Measurements from ENCODE around the gene PALD1.

Gene PALD1

DNA sequence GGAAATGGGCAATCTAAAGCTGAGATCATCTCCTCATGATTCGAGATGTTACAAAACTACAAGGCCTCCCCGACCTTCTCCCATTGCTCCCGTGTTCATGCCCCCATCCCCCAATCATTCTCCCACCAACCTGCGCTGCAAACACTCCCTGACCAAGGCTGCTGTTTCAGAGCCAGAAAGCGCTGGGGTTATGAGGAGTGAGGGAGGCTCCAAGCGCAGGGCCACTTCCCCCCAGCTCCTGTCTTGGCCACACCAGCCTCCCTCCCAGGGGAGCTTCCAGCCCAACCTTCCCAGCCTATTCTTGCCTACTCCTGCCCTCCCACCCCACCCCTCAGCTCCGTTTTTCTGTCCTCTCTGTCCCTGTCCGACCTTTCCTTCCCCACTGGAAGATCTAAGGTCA, 22.4 kb upstream of the PALD1 start:
- DNase-seq: no peak
- no peak overlapping the region for H3K27ac ChIP-seq
- TF ChIP-seq, protein P1, sequence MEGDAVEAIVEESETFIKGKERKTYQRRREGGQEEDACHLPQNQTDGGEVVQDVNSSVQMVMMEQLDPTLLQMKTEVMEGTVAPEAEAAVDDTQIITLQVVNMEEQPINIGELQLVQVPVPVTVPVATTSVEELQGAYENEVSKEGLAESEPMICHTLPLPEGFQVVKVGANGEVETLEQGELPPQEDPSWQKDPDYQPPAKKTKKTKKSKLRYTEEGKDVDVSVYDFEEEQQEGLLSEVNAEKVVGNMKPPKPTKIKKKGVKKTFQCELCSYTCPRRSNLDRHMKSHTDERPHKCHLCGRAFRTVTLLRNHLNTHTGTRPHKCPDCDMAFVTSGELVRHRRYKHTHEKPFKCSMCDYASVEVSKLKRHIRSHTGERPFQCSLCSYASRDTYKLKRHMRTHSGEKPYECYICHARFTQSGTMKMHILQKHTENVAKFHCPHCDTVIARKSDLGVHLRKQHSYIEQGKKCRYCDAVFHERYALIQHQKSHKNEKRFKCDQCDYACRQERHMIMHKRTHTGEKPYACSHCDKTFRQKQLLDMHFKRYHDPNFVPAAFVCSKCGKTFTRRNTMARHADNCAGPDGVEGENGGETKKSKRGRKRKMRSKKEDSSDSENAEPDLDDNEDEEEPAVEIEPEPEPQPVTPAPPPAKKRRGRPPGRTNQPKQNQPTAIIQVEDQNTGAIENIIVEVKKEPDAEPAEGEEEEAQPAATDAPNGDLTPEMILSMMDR (IDR thresholded peaks at IDR 0.05; ENCODE audit: low read depth, low read length, missing control alignments): no peak
- H3K27me3 ChIP-seq (replicated peaks): no peaks in the 10 kb centered on the region
- H3K4me3 ChIP-seq (ENCODE audit: low read depth, low read length): no peak overlapping the region
- H3K36me3 ChIP-seq (replicated peaks): no peaks in the 10 kb centered on the region
- in situ Hi-C loops (cut with HindIII; ENCODE audit: low pct_ligation_motif_present, low sequenced_read_pairs): no loop called here

DNA sequence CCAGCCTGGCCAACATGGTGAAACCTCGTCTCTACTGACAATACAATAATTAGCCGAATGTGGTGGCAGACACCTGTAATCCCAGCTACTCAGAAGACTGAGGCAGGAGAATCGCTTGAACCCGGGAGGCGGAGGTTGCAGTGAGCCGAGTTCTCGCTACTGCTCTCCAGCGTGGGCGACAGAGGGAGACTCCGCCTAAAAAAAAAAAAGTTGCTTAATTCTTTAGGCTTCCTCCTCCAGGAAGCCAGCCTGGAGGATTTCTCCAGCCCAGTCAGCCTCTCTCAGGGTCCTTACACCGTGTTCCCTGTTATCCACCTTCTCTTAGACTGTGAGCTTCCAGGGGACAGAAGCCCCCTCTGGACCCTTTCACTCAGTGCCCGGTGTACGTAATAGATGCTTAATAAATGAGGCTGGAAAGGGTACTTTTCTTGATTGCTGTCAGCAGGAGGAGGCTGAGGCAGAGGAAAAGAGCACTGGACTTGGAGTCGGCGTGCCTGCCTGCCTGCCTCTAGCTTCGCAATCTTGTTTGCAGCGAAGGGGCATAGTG, 20.7 kb upstream of the PALD1 start:
- no peak overlapping the region for H3K4me3 ChIP-seq (ENCODE audit: low read depth, low read length)
- in situ Hi-C loops (cut with HindIII; ENCODE audit: low pct_ligation_motif_present, low sequenced_read_pairs): no loop called here
- no peak for DNase-seq

DNA sequence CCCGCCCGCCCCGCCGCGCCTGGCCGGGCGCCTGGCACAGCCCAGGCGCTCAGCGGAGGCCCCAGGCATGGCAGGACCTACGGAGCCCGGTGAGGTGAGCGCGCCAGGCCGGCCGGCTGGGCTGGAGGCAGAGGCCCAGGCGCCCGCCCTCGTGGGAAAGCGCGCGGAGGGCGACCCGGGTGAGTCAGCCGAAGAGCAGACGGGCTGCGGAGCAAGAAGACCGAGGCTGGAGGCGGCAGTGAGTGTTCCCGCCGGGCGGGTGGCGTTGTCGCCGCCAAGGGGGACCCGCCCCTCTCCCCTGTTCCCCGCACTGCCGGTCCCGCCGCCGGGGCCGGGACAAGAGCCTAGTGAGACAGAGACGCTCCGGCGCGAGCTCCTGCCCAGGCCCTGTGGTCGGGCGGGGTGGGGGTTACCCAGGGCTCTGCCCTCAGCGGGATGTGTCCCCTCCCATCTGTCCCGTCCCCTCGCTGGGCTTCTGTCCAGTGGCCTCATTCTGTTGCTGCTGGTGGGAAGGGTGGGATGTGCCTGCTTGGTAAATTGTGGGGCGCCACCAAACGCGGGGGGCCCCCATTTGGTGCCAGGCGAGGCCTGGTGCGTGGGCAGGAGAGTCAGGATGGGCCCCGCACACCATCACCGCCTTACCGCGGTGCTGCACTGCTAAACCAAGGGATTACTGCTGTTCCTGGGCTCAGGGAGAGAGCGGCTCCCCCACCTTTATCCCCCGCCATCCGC, 20.1 kb upstream of the PALD1 start:
- DNase-seq: peak; percentile 71
- in situ Hi-C loops (cut with HindIII; ENCODE audit: low pct_ligation_motif_present, low sequenced_read_pairs): no loop called here

More for the DNA sequence above, 20.7 kb upstream of the PALD1 start:
- no peak overlapping the region for H3K27ac ChIP-seq
- no peaks in the 10 kb centered on the region for H3K27me3 ChIP-seq (replicated peaks)
- H3K36me3 ChIP-seq (replicated peaks): no peaks in the 10 kb centered on the region
- TF ChIP-seq, protein P1 (IDR thresholded peaks at IDR 0.05; ENCODE audit: low read depth, low read length, missing control alignments): no peak

DNA sequence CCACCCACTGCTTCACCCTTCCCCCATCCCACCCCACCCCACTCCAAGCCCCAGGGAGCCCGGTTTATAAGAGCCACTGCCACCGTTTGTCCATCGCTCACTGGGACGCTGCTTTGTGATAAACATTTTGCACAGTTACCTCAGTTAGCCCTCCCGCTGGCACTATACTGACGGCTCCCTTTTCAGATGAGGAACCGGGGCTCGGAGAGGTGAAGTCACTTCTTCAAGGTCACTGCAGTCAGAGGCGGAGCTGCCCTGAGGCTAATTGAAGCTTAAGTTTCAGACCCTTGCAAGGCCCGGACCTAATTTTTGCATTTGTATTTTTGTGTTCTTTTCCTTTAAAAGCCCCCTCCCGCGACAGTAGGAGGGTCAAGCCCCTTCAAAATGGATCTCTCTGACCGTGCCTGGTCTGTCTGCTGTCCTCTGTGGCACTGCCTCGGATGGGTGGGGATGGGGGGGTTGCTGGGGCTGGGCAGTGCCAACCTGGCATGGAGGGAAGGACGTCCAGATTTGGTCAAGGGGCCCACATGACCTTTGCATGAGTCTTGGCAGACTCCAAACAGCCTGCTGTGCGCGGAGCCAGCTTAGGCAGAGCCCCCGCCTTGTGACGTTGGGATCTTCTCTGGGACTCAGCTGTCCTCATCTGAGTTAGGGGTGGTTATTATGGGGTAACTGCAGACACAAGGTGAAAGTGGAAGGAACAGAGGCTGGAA, 19.4 kb upstream of the PALD1 start:
- H3K27me3 ChIP-seq (replicated peaks): no peaks in the 10 kb centered on the region
- H3K4me3 ChIP-seq (ENCODE audit: low read depth, low read length): no peak overlapping the region
- in situ Hi-C loops (cut with HindIII; ENCODE audit: low pct_ligation_motif_present, low sequenced_read_pairs): no loop called here
- no peak for DNase-seq
- H3K27ac ChIP-seq: no peak overlapping the region
- no peaks in the 10 kb centered on the region for H3K36me3 ChIP-seq (replicated peaks)
- TF ChIP-seq, protein P1 (IDR thresholded peaks at IDR 0.05; ENCODE audit: low read depth, low read length, missing control alignments): no peak

More for the DNA sequence above, 20.1 kb upstream of the PALD1 start:
- Histone ChIP-seq H3K36me3 (replicated peaks) (no peaks in the 10 kb centered on the region), H3K27me3 (replicated peaks) (no peaks in the 10 kb centered on the region), H3K27ac (no peak overlapping the region), H3K4me3 (ENCODE audit: low read depth, low read length) (peak overlapping the region; percentile 35)
- TF ChIP-seq, protein P1 (IDR thresholded peaks at IDR 0.05; ENCODE audit: low read depth, low read length, missing control alignments): no peak

DNA sequence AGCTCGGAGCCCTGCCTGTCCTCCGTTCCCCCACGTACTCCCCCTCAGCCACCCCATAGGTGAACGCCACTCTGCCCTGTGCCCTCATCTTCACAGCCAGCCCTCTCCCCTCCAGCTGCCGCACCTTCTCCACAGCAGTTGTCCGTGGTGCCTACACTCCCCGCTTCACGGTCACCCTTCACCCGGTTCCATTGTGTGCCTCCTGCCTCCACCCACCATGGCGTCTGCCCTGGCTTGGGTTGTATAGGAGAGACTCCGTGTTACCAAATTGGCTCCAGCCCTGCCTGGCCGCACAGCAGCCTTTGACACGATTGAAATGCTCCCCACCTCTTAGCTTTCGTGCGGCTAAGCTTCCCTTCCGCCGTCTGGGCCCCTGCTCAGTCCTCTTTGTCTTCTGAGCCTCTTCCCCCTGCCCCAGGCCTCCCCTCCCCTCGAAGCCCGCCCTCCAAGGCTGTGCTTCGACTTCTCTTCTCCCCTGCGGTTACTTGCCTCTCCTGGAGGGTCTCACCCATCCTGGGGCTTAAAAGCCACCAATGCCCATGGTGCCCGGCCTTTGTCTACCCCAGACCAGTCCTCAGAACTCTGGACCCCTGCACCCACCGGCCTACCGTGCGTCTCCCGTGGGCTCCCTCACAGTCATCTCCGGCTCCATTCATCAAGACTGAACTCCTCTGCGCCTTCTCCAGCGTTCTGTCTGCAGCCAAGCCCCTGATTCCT, 18.6 kb upstream of the PALD1 start:
- Histone ChIP-seq H3K27me3 (replicated peaks) (no peaks in the 10 kb centered on the region), H3K36me3 (replicated peaks) (no peaks in the 10 kb centered on the region)
- in situ Hi-C loops (cut with HindIII; ENCODE audit: low pct_ligation_motif_present, low sequenced_read_pairs): no loop called here

More for the DNA sequence above, 18.6 kb upstream of the PALD1 start:
- TF ChIP-seq, protein P1 (IDR thresholded peaks at IDR 0.05; ENCODE audit: low read depth, low read length, missing control alignments): no peak
- no peak for DNase-seq
- H3K4me3 ChIP-seq (ENCODE audit: low read depth, low read length): no peak overlapping the region
- no peak overlapping the region for H3K27ac ChIP-seq

All from brain microvascular endothelial cell (primary cell).